H1 (cell line): ENCODE results near the gene LGALS8. TPM values are rescaled to one million over a fixed set of nuclear protein-coding genes. Genes with fewer than 3 reads are reported as not detected.

Experiments used
- CTCF ChIA-PET: fragments of 300-600 bp; sonication (Branson Sonifier 250); formaldehyde crosslinking; loops from one replicate; lab custom pipeline; 2021; ENCODE audit not compliant: partially characterized antibody; lab: Charles Lee
- POLR2A ChIA-PET: fragments of 300-600 bp; sonication (Branson Sonifier 250); formaldehyde crosslinking; loops from one replicate; lab custom pipeline; 2021; ENCODE audit warnings: inconsistent platforms; ENCODE audit not compliant: partially characterized antibody; lab: Charles Lee
- DNase-seq, 2 experiments: peaks; one replicate each; pipeline versions ENCODE4 v3.0.0 to v3.0.0-alpha.2; 2010 to 2022; ENCODE audit warnings: low spot score in 2 of 2, low read depth in 1 of 2, mixed read lengths in 1 of 2
- FAIRE-seq: peaks from 2 replicates; lab custom pipeline; 2011; peaks lifted over from hg19 to GRCh38; lab: Jason Lieb, UNC
- H2AFZ ChIP-seq: 2 replicates; pipeline ENCODE4 v1.8.1; 2012; ENCODE audit warnings: low read length, inconsistent platforms
- H2AK5ac ChIP-seq: 2 replicates; pipeline ENCODE4 v1.6.1; 2013; ENCODE audit warnings: low read depth, low read length
- H2BK120ac ChIP-seq: replicated peaks from 2 replicates; pipeline ENCODE3; 2013; ENCODE audit warnings: low read depth, low read length, inconsistent platforms
- H2BK12ac ChIP-seq: 2 replicates; pipeline ENCODE4 v1.6.1; 2013; ENCODE audit warnings: low read depth, low read length
- H2BK15ac ChIP-seq: 2 replicates; pipeline ENCODE4 v1.6.1; 2013; ENCODE audit warnings: low read length
- H2BK20ac ChIP-seq: 2 replicates; pipeline ENCODE4 v1.6.1; 2013; ENCODE audit warnings: low read length
- H2BK5ac ChIP-seq: 2 replicates; pipeline ENCODE4 v1.6.1; 2013; ENCODE audit warnings: low read depth, low read length
- H3K14ac ChIP-seq: 2 replicates; pipeline ENCODE4 v1.6.1; 2013; ENCODE audit warnings: inconsistent platforms; ENCODE audit not compliant: insufficient read length
- H3K18ac ChIP-seq: 2 replicates; pipeline ENCODE4 v1.6.1; 2013; ENCODE audit warnings: low read length; ENCODE audit errors: extremely low read depth
- H3K23ac ChIP-seq: 2 replicates; pipeline ENCODE4 v1.6.1; 2013; ENCODE audit warnings: inconsistent platforms; ENCODE audit not compliant: insufficient read length
- H3K23me2 ChIP-seq: 2 replicates; pipeline ENCODE4 v1.6.1; 2013; ENCODE audit warnings: low read depth, low read length
- H3K27ac ChIP-seq: 2 replicates; pipeline ENCODE4 v1.6.1; 2011; ENCODE audit warnings: low read depth, low read length, inconsistent platforms
- H3K27me3 ChIP-seq, 4 experiments: replicated peaks in 1 of 4; 1 replicate in 1 of 4; 2 replicates in 3 of 4; pipeline versions ENCODE4 v1.6.1 to v1.8.1; 2011 to 2013; ENCODE audit warnings: low read length in 3 of 4, mild to moderate bottlenecking in 3 of 4, inconsistent platforms in 2 of 4, mixed read lengths in 2 of 4, moderate library complexity in 1 of 4; ENCODE audit not compliant: control insufficient read depth in 3 of 4, insufficient read depth in 3 of 4; ENCODE audit errors: extremely low read depth in 1 of 4
- H3K36me3 ChIP-seq, 4 experiments: 2 replicates each; pipeline versions ENCODE4 v1.6.1 to v1.8.1; 2011 to 2013; ENCODE audit warnings: mild to moderate bottlenecking in 4 of 4, low read length in 3 of 4, moderate library complexity in 2 of 4, control low read depth in 1 of 4, inconsistent platforms in 1 of 4; ENCODE audit not compliant: insufficient read depth in 4 of 4, control insufficient read depth in 2 of 4
- H3K4ac ChIP-seq: replicated peaks from 2 replicates; pipeline ENCODE3; 2013; ENCODE audit warnings: low read length, low read depth, mixed read lengths, inconsistent platforms; ENCODE audit not compliant: insufficient read length
- H3K4me1 ChIP-seq, 4 experiments: replicated peaks in 1 of 4; 1 replicate in 1 of 4; 2 replicates in 3 of 4; pipeline versions ENCODE4 v1.6.1 to v1.8.1; 2011 to 2013; ENCODE audit warnings: low read length in 3 of 4, inconsistent platforms in 2 of 4, mixed read lengths in 1 of 4; ENCODE audit not compliant: insufficient read depth in 4 of 4, control insufficient read depth in 3 of 4
- H3K4me2 ChIP-seq, 2 experiments: 2 replicates each; pipeline versions ENCODE4 v1.6.1 to v1.8.1; 2011 to 2013; ENCODE audit warnings: low read depth in 2 of 2, low read length in 2 of 2, control low read depth in 1 of 2, inconsistent platforms in 1 of 2, mild to moderate bottlenecking in 1 of 2; ENCODE audit not compliant: insufficient read depth in 1 of 2
- H3K4me3 ChIP-seq, 4 experiments: fragments of 200-600, 300-600 bp in 1 of 4; sonication (generic), shearing (Covaris generic), sonication (Bioruptor Twin) in 1 of 4; 2 replicates each; pipeline versions ENCODE4 v1.5.1 to v1.8.1; 2011 to 2016; ENCODE audit warnings: low read length in 4 of 4, low read depth in 3 of 4, control low read depth in 2 of 4, inconsistent platforms in 2 of 4, mild to moderate bottlenecking in 2 of 4, mixed read lengths in 1 of 4, moderate library complexity in 1 of 4; ENCODE audit not compliant: insufficient read depth in 2 of 4; ENCODE audit errors: extremely low read depth in 1 of 4
- H3K56ac ChIP-seq: replicated peaks from 2 replicates; pipeline ENCODE3; 2013; ENCODE audit warnings: low read depth, mild to moderate bottlenecking, mixed read lengths, low read length, inconsistent platforms; ENCODE audit not compliant: insufficient read length
- H3K79me1 ChIP-seq: 2 replicates; pipeline ENCODE4 v1.6.1; 2013; ENCODE audit warnings: low read depth, low read length, control low read depth
- H3K79me2 ChIP-seq, 2 experiments: 2 replicates each; pipeline versions ENCODE4 v1.6.1 to v1.8.1; 2012 to 2013; ENCODE audit warnings: low read length in 2 of 2, mild to moderate bottlenecking in 2 of 2, inconsistent platforms in 1 of 2; ENCODE audit not compliant: insufficient read depth in 2 of 2, control insufficient read depth in 1 of 2
- H3K9ac ChIP-seq, 4 experiments: replicated peaks in 1 of 4; 1 replicate in 1 of 4; 2 replicates in 3 of 4; pipeline versions ENCODE4 v1.6.1 to v1.8.1; 2011 to 2013; ENCODE audit warnings: low read depth in 3 of 4, low read length in 3 of 4, control low read depth in 2 of 4, mild to moderate bottlenecking in 2 of 4, moderate library complexity in 2 of 4, inconsistent platforms in 1 of 4; ENCODE audit errors: extremely low read depth in 1 of 4
- H3K9me3 ChIP-seq, 2 experiments: 2 replicates each; pipeline versions ENCODE4 v1.6.1 to v1.8.1; 2012 to 2013; ENCODE audit warnings: mild to moderate bottlenecking in 2 of 2, moderate library complexity in 2 of 2, control low read depth in 1 of 2, inconsistent platforms in 1 of 2, low read depth in 1 of 2, low read length in 1 of 2, mixed read lengths in 1 of 2; ENCODE audit not compliant: insufficient read depth in 2 of 2
- H4K20me1 ChIP-seq, 2 experiments: replicated peaks in 1 of 2; 2 replicates each; pipeline versions ENCODE3 to v1.8.1; 2011 to 2013; ENCODE audit warnings: inconsistent platforms in 2 of 2, low read length in 2 of 2, mild to moderate bottlenecking in 1 of 2; ENCODE audit not compliant: insufficient read depth in 2 of 2, control insufficient read depth in 1 of 2
- H4K5ac ChIP-seq: 2 replicates; pipeline ENCODE4 v1.6.1; 2013; ENCODE audit warnings: low read length, low read depth, mixed read lengths, inconsistent platforms; ENCODE audit not compliant: insufficient read length
- H4K8ac ChIP-seq: 2 replicates; pipeline ENCODE4 v1.8.0; 2013; ENCODE audit warnings: mild to moderate bottlenecking, moderate library complexity, low read length, inconsistent platforms; ENCODE audit not compliant: insufficient read depth; ENCODE audit errors: extremely low read depth
- H4K91ac ChIP-seq: replicated peaks from 2 replicates; pipeline ENCODE3; 2013; ENCODE audit warnings: low read length, mixed read lengths, inconsistent platforms; ENCODE audit not compliant: insufficient read length
- BCL11A ChIP-seq, 2 experiments: IDR thresholded peaks; one replicate each; pipeline ENCODE4 v1.6.1; 2011; ENCODE audit warnings: low read depth in 2 of 2, low read length in 2 of 2, mild to moderate bottlenecking in 2 of 2
- KDM4A ChIP-seq: IDR thresholded peaks from one replicate; pipeline ENCODE4 v1.7.1; 2012; ENCODE audit warnings: low read depth, mild to moderate bottlenecking, moderate library complexity, low read length, inconsistent platforms; ENCODE audit not compliant: severe bottlenecking
- POLR2A ChIP-seq, 2 experiments: IDR thresholded peaks; 1 replicate in 1 of 2; 2 replicates in 1 of 2; pipeline ENCODE4 v1.6.1; 2011; ENCODE audit warnings: low read depth in 2 of 2, low read length in 2 of 2, mild to moderate bottlenecking in 2 of 2; ENCODE audit errors: control extremely low read depth in 1 of 2
- RBBP5 ChIP-seq: IDR thresholded peaks from 2 replicates; pipeline ENCODE4 v1.7.1; 2012; ENCODE audit warnings: low read depth, mild to moderate bottlenecking, inconsistent platforms, low read length, moderate library complexity, borderline replicate concordance
- TEAD4 ChIP-seq: IDR thresholded peaks from 2 replicates; pipeline ENCODE4 v1.6.1; 2012; ENCODE audit warnings: low read depth, low read length, inconsistent platforms, mixed read lengths
- WGBS, 2 experiments: shearing (Covaris generic) in 1 of 2; methylation state at CpG; one replicate each; pipeline versions ENCODE4 v1.1.6 to v1.1.7; 2013 to 2015; ENCODE audit warnings: low lambda C conversion rate in 2 of 2, mixed read lengths in 2 of 2, inconsistent platforms in 1 of 2, low coverage in 1 of 2, missing lambda C conversion rate in 1 of 2; ENCODE audit not compliant: insufficient replicate concordance in 2 of 2, insufficient coverage in 1 of 2, insufficient read length in 1 of 2; ENCODE audit errors: extremely low coverage in 1 of 2, missing lambda C conversion rate in 1 of 2; 5-methylcytosine and 5-hydroxymethylcytosine counted together
- polyA plus RNA-seq, 7 experiments: library from polyadenylated mRNA; depleted of rRNA in 3 of 7; stranded (reverse) in 5 of 7; unstranded in 2 of 7; fragments of >200 nt in 5 of 7; fragments of 200-250 nt in 2 of 7; gene quantifications; 1 replicate in 5 of 7; 2 replicates in 1 of 7; 4 replicates in 1 of 7; pipeline versions ENCODE4 v1.2.1 to v1.2.3, GENCODE V29; 2011 to 2013; ENCODE audit warnings: missing spikeins in 2 of 7, mixed read lengths in 2 of 7
- total RNA-seq: library from RNA; stranded (reverse); fragmentation: NEBNext Ultra II Directional; extraction: Animal tissue kit (Norgen Biotek cat#: 25700); gene quantifications from 2 replicates; pipeline ENCODE4 v1.2.1, GENCODE V29; 2021
- TF ChIP-seq, protein P1 (sequence below): IDR thresholded peaks from 2 replicates; pipeline ENCODE4 v1.6.1; 2012; ENCODE audit warnings: inconsistent platforms

Gene LGALS8
- total and polyA plus RNA-seq, 2 of the 8 experiments (the other 6 are each of a cell fraction or from before 2014, with no cell fraction given) = 7.2 to 11.6 TPM

DNA sequence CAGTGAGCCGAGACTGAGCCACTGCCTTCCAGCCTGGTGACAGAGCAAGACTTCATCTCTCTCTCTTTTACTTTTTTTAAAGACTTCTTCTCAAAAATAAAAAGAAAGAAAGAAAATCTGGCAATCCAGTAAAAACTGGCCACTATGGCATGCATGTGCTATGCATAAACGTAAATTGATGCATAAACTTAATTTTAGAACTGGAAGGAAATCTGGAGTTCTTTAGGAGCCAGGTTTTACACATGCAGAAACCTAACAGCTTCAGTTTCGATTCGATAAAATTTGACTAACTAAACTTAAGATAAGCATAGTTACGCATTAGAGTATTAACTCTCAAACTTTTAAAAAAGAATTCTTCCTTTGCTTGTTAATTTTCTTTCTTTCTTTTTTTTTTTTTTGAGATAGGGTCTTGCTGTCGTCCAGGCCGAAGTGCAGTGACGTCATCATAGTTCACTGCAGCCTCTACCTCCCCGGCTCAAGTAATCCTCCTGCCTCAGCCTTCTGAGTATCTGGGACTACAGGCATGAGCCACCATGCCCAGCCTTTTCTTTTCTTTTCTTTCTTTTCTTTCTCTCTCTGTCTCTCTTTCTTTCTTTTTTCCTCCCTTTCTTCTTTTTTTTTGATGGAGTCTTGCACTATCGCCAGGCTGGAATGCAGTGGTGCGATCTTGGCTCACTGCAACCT lies 11.9 kb upstream of the LGALS8 start:
- Histone ChIP-seq H3K23me2 (no peaks in the 10 kb centered on the region; the same call in 1 of the 2 replicates), H3K56ac (no peak overlapping the region), H2AFZ (no peak overlapping the region), H3K23ac (no peak overlapping the region), H4K8ac (no peak overlapping the region), H2BK20ac (no peak overlapping the region), H3K4me3 (no peak overlapping the region), H2AK5ac (no peak overlapping the region), H4K20me1 (no peaks in the 10 kb centered on the region), H3K4me2 (no peak overlapping the region), H2BK5ac (no peak overlapping the region), H4K5ac (no peak overlapping the region), H3K27me3 (no peaks in the 10 kb centered on the region), H3K79me2 (no peaks in the 10 kb centered on the region), H3K36me3 (no peaks in the 10 kb centered on the region), H3K9me3 (no peaks in the 10 kb centered on the region), H3K79me1 (no peaks in the 10 kb centered on the region), H2BK12ac (no peak overlapping the region), H3K27ac (no peak overlapping the region), H4K91ac (no peak overlapping the region), H3K4ac (no peak overlapping the region), H3K14ac (no peak overlapping the region), H3K4me1 (peaks cover 0 to 1% (median 0%) of the 10 kb centered on the region in 4 experiments; a peak in 1 of 7 replicates), H3K9ac (no peak overlapping the region), H2BK15ac (no peak overlapping the region), H3K18ac (no peak overlapping the region), H2BK120ac (no peak overlapping the region)
- FAIRE-seq = no peak
- no peak for DNase-seq
- TF ChIP-seq KDM4A = no peak
- no peak for TF ChIP-seq RBBP5
- TF ChIP-seq TEAD4 = no peak
- TF ChIP-seq, protein P1, sequence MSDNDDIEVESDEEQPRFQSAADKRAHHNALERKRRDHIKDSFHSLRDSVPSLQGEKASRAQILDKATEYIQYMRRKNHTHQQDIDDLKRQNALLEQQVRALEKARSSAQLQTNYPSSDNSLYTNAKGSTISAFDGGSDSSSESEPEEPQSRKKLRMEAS = no peak
- no peak for TF ChIP-seq BCL11A (IDR thresholded peaks at IDR 0.05; ENCODE audit: low read depth in 2 of 2, low read length in 2 of 2)
- no peak for TF ChIP-seq POLR2A (IDR thresholded peaks at IDR 0.05; ENCODE audit: control extremely low read depth in 1 of 2, low read depth in 2 of 2, low read length in 2 of 2)
- 92% methylated on average over 11 of the region's 11 CpGs; no CpG with 5 or more reads in 1 of the 2 experiments for WGBS, 2 experiments
- ChIA-PET CTCF (interaction anchor here (1.0 to 1.2 kb wide), 3 partner anchors 19 to 161 kb away, joined by 3 read pairs; no protein-coding TSS in a partner anchor), POLR2A (interaction anchor here (1.0 kb wide), 1 partner anchor 12 kb away, joined by 3 read pairs; the partner anchor contains the start of gene LGALS8)
